A549 (cell line): Measurements from ENCODE around the gene QPRT. TPM values are rescaled to one million over a fixed set of nuclear protein-coding genes. Genes with fewer than 3 reads are reported as not detected.

Experiments
- ATAC-seq, 2 experiments: fragments of 200-7000 bp in 1 of 2; fragments of >200 bp in 1 of 2; cut with Nextera tagmentation in 1 of 2; cut with Tn5 transposase in 1 of 2; 3 replicates each; pipeline versions ENCODE4 v1.8.0 to v1.9.1; 2018 to 2020; ENCODE audit warnings: mild to moderate bottlenecking in 1 of 2, moderate library complexity in 1 of 2
- CTCF ChIA-PET: fragments of 300-600 bp; sonication (Branson Sonifier 250); formaldehyde crosslinking; extraction: SDS; loops from one replicate; lab custom pipeline; 2021; ENCODE audit warnings: antibody characterized with exemption, inconsistent platforms; lab: Yijun Ruan, JAX
- POLR2A ChIA-PET: fragments of 350-600 bp; formaldehyde crosslinking; extraction: SDS; loops from one replicate; lab custom pipeline; 2021; ENCODE audit warnings: antibody characterized with exemption, inconsistent platforms; lab: Yijun Ruan, JAX
- DNase-seq, 2 experiments: peaks; one replicate each; pipeline versions ENCODE4 v3.0.0 to v3.0.0-alpha.2; 2011 to 2016; ENCODE audit warnings: low read depth in 1 of 2, low spot score in 1 of 2
- FAIRE-seq: peaks from 2 replicates; lab custom pipeline; 2011; peaks lifted over from hg19 to GRCh38; lab: Jason Lieb, UNC
- H3K27ac ChIP-seq, 2 experiments: fragments of >200 bp; sonication (Bioruptor Twin); formaldehyde crosslinking; 3 replicates each; pipeline ENCODE4 v1.5.1; 2016 to 2017
- H3K4me1 ChIP-seq: fragments of >200 bp; sonication (Bioruptor Twin); formaldehyde crosslinking; 3 replicates; pipeline ENCODE4 v1.6.1; 2016
- H3K4me2 ChIP-seq: fragments of >200 bp; sonication (Bioruptor Twin); formaldehyde crosslinking; 3 replicates; pipeline ENCODE4 v1.6.1; 2016
- H3K4me3 ChIP-seq: fragments of >200 bp; sonication (Bioruptor Twin); formaldehyde crosslinking; 3 replicates; pipeline ENCODE4 v1.5.1; 2016
- H3K9me3 ChIP-seq: fragments of >200 bp; sonication (Bioruptor Twin); formaldehyde crosslinking; 3 replicates; pipeline ENCODE4 v1.6.1; 2016
- CBX2 ChIP-seq: fragments of 200-600 bp; sonication (generic); IDR thresholded peaks from 2 replicates; pipeline ENCODE4 v1.6.1; 2016; ENCODE audit warnings: low read depth, mild to moderate bottlenecking, borderline replicate concordance
- CTCF ChIP-seq: fragments of >200 bp; sonication (Bioruptor Twin); formaldehyde crosslinking; IDR thresholded peaks from 3 replicates; pipeline ENCODE4 v1.5.1; 2016
- FOSL2 ChIP-seq, 2 experiments: fragments of 450-650 bp in 1 of 2; fragments of >200 bp in 1 of 2; sonication (Bioruptor Twin) in 1 of 2; formaldehyde crosslinking; IDR thresholded peaks; 2 replicates each; pipeline versions ENCODE4 v1.5.0 to v1.6.1; 2016 to 2020; ENCODE audit warnings: mild to moderate bottlenecking in 1 of 2, moderate library complexity in 1 of 2
- FOXS1 ChIP-seq: fragments of 250-450 bp; sonication (Bioruptor Pico); IDR thresholded peaks from 2 replicates; pipeline ENCODE4 v1.5.0; 2020; ENCODE audit warnings: mild to moderate bottlenecking, moderate library complexity
- HDAC2 ChIP-seq: fragments of 200-600 bp; sonication (generic); IDR thresholded peaks from 2 replicates; pipeline ENCODE4 v1.6.1; 2016
- HEYL ChIP-seq: fragments of 250-450 bp; sonication (Bioruptor Pico); IDR thresholded peaks from 2 replicates; pipeline ENCODE4 v1.8.0; 2021; ENCODE audit warnings: mild to moderate bottlenecking, moderate library complexity
- HOXA7 ChIP-seq: fragments of 250-450 bp; sonication (Bioruptor Pico); IDR thresholded peaks from 2 replicates; pipeline ENCODE4 v1.5.0; 2020; ENCODE audit warnings: mild to moderate bottlenecking, moderate library complexity
- HOXB13 ChIP-seq: fragments of 250-450 bp; sonication (Bioruptor Pico); IDR thresholded peaks from 2 replicates; pipeline ENCODE4 v1.5.0; 2020; ENCODE audit warnings: low read depth, mild to moderate bottlenecking, moderate library complexity
- JUN ChIP-seq, 2 experiments: fragments of >200 bp; sonication (Bioruptor Twin); formaldehyde crosslinking; IDR thresholded peaks; 2 replicates in 1 of 2; 3 replicates in 1 of 2; pipeline ENCODE4 v1.6.1; 2016 to 2017
- KDM1A ChIP-seq: fragments of 200-600 bp; sonication (generic); IDR thresholded peaks from 2 replicates; pipeline ENCODE4 v1.6.1; 2016; ENCODE audit warnings: low read depth, mild to moderate bottlenecking
- MAFK ChIP-seq: fragments of 450-650 bp; IDR thresholded peaks from 2 replicates; pipeline ENCODE4 v1.6.1; 2014; ENCODE audit not compliant: partially characterized antibody
- MYC ChIP-seq: IDR thresholded peaks from 2 replicates; pipeline ENCODE4 v1.6.1; 2012; ENCODE audit warnings: mild to moderate bottlenecking, inconsistent platforms, low read length, improper control_type of control experiment, borderline replicate concordance
- NPAS2 ChIP-seq: fragments of 250-450 bp; sonication (Bioruptor Pico); IDR thresholded peaks from 2 replicates; pipeline ENCODE4 v1.8.0; 2022; ENCODE audit warnings: mild to moderate bottlenecking, moderate library complexity, borderline replicate concordance
- NR3C1 ChIP-seq: fragments of >200 bp; sonication (Bioruptor Twin); formaldehyde crosslinking; IDR thresholded peaks from 3 replicates; pipeline ENCODE4 v1.6.1; 2017
- POLR2A ChIP-seq: IDR thresholded peaks from 2 replicates; pipeline ENCODE4 v1.6.1; 2012; ENCODE audit warnings: mild to moderate bottlenecking, low read length
- POLR2AphosphoS2 ChIP-seq: conservative IDR thresholded peaks from 2 replicates; pipeline ENCODE4 v1.6.1; 2012; ENCODE audit warnings: low read length, improper control_type of control experiment, inconsistent platforms
- RAD21 ChIP-seq, 2 experiments: fragments of >200 bp in 1 of 2; sonication (Bioruptor Twin) in 1 of 2; formaldehyde crosslinking in 1 of 2; IDR thresholded peaks in 1 of 2; conservative IDR thresholded peaks in 1 of 2; 2 replicates in 1 of 2; 3 replicates in 1 of 2; pipeline ENCODE4 v1.6.1; 2012 to 2018; ENCODE audit warnings: inconsistent platforms in 1 of 2
- RCOR1 ChIP-seq: fragments of 150-350 bp; IDR thresholded peaks from 2 replicates; pipeline ENCODE4 v1.6.1; 2014; ENCODE audit warnings: antibody characterized with exemption, low read length, low read depth
- RFX5 ChIP-seq: fragments of 450-650 bp; IDR thresholded peaks from 2 replicates; pipeline ENCODE4 v1.7.1; 2014; ENCODE audit warnings: antibody characterized with exemption, mild to moderate bottlenecking, moderate library complexity
- SMC3 ChIP-seq: fragments of >200 bp; sonication (Bioruptor Twin); formaldehyde crosslinking; IDR thresholded peaks from 3 replicates; pipeline ENCODE4 v1.6.1; 2018; ENCODE audit warnings: inconsistent platforms
- TFCP2L1 ChIP-seq: fragments of 250-450 bp; sonication (Bioruptor Pico); IDR thresholded peaks from 2 replicates; pipeline ENCODE4 v1.5.0; 2021; ENCODE audit warnings: mild to moderate bottlenecking
- TP53 ChIP-seq: fragments of 250-450 bp; sonication (Bioruptor Pico); IDR thresholded peaks from 2 replicates; pipeline ENCODE4 v1.5.0; 2021; ENCODE audit warnings: mild to moderate bottlenecking, moderate library complexity
- WGBS: methylation state at CpG from one replicate; pipeline ENCODE4 v1.1.6; 2017; ENCODE audit errors: missing lambda C conversion rate; 5-methylcytosine and 5-hydroxymethylcytosine counted together
- polyA plus RNA-seq, 4 experiments: library from polyadenylated mRNA; depleted of rRNA in 3 of 4; stranded (reverse); fragments of >200 nt; fragmentation: RNase III in 1 of 4; extraction: RNeasy Plus Mini Kit Qiagen cat#74134 plus additional on column Dnase treatment in 1 of 4; gene quantifications; 2 replicates in 3 of 4; 3 replicates in 1 of 4; pipeline ENCODE4 v1.2.3, GENCODE V29; 2011 to 2017
- TF ChIP-seq, protein P1 (sequence below): fragments of 450-650 bp; IDR thresholded peaks from 2 replicates; pipeline ENCODE4 v1.6.1; 2014; ENCODE audit warnings: antibody characterized with exemption
- TF ChIP-seq, protein P2 (sequence below): IDR thresholded peaks from 2 replicates; pipeline ENCODE4 v1.6.1; 2012; ENCODE audit warnings: low read depth, borderline replicate concordance
- TF ChIP-seq, protein P3 (sequence below): IDR thresholded peaks from 2 replicates; pipeline ENCODE4 v1.6.1; 2012

The QPRT gene
- polyA plus RNA-seq, 2 of the 4 experiments (the other 2 are of a cell fraction), result 1.7 to 2.1 TPM

GRCh38 chr16:29710227-29711219 lies 31.5 kb downstream of the QPRT start:
- WGBS, result 62% methylated on average over 17 of the region's 17 CpGs
- DNase-seq (peak; percentile 66 to 73), ATAC-seq (peak; percentile 97 to 98), FAIRE-seq (peak; percentile 28)
- Histone ChIP-seq H3K4me2 (peak overlapping the region; percentile 37; the same call in 2 of the 3 replicates), H3K9me3 (no peaks in the 10 kb centered on the region), H3K4me1 (peaks cover 6% of the 10 kb centered on the region; the same call in 1 of the 3 replicates), H3K4me3 (no peak overlapping the region), H3K27ac (no peak overlapping the region)
- ChIA-PET CTCF (interaction anchor here (1.1 to 1.9 kb wide), 6 partner anchors 8 to 44 kb away, joined by 3 to 19 read pairs (median 6); no protein-coding TSS in a partner anchor), POLR2A (no interaction called here)
- no peak for TF ChIP-seq HOXA7
- TF ChIP-seq, protein P1, sequence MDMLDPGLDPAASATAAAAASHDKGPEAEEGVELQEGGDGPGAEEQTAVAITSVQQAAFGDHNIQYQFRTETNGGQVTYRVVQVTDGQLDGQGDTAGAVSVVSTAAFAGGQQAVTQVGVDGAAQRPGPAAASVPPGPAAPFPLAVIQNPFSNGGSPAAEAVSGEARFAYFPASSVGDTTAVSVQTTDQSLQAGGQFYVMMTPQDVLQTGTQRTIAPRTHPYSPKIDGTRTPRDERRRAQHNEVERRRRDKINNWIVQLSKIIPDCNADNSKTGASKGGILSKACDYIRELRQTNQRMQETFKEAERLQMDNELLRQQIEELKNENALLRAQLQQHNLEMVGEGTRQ, result peak; percentile 77
- TF ChIP-seq TP53, result no peak
- peak; percentile 80; the same call in 1 of the 2 replicates for TF ChIP-seq MYC
- peak; percentile 55; the same call in 2 of the 3 replicates for TF ChIP-seq CTCF
- TF ChIP-seq CBX2, result no peak
- TF ChIP-seq TFCP2L1 (CRISPR knock-in tag), result no peak
- peak; percentile 43; the same call in 2 of the 3 replicates for TF ChIP-seq SMC3
- TF ChIP-seq JUN (IDR thresholded peaks at IDR 0.05), result no peak
- TF ChIP-seq POLR2A, result no peak
- no peak for TF ChIP-seq RFX5
- no peak for TF ChIP-seq HOXB13 (CRISPR knock-in tag)
- no peak for TF ChIP-seq HEYL (CRISPR knock-in tag)
- no peak for TF ChIP-seq KDM1A
- TF ChIP-seq, protein P2, sequence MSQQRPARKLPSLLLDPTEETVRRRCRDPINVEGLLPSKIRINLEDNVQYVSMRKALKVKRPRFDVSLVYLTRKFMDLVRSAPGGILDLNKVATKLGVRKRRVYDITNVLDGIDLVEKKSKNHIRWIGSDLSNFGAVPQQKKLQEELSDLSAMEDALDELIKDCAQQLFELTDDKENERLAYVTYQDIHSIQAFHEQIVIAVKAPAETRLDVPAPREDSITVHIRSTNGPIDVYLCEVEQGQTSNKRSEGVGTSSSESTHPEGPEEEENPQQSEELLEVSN, result peak; percentile 46; the same call in 1 of the 2 replicates
- no peak for TF ChIP-seq NPAS2
- TF ChIP-seq HDAC2, result no peak
- no peak for TF ChIP-seq POLR2AphosphoS2
- no peak for TF ChIP-seq FOXS1 (CRISPR knock-in tag)
- TF ChIP-seq FOSL2 (IDR thresholded peaks at IDR 0.05), result no peak
- TF ChIP-seq FOSL2 (CRISPR knock-in tag; IDR thresholded peaks at IDR 0.05), result no peak; the same call in 1 of the 2 replicates
- TF ChIP-seq RCOR1, result no peak
- peak in 1 of 2 experiments; percentile 37; a peak in 2 of 5 replicates for TF ChIP-seq RAD21 (conservative IDR thresholded peaks at IDR 0.05 in 1 of 2, IDR thresholded peaks at IDR 0.05 in 1 of 2)
- TF ChIP-seq MAFK, result no peak
- TF ChIP-seq, protein P3, sequence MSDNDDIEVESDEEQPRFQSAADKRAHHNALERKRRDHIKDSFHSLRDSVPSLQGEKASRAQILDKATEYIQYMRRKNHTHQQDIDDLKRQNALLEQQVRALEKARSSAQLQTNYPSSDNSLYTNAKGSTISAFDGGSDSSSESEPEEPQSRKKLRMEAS, result peak; percentile 96
- TF ChIP-seq NR3C1, result no peak
